T-cell (primary cell): ENCODE results near the gene NHSL1. TPM values are rescaled to one million over a fixed set of nuclear protein-coding genes. Genes with fewer than 3 reads are reported as not detected.

ENCODE experiments used
- ATAC-seq, 4 experiments: fragments of 200-7000 bp in 3 of 4; fragments of 150-1000 bp in 1 of 4; cut with Tn5 transposase; replicated peaks in 1 of 4; 1 replicate in 3 of 4; 2 replicates in 1 of 4; pipeline ENCODE4 v1.10.0; 2021; ENCODE audit warnings: moderate library complexity in 3 of 4, mild to moderate bottlenecking in 2 of 4, moderate number of reproducible peaks in 1 of 4
- CTCF ChIA-PET, 2 donors: fragments of 300-600 bp; sonication (Branson Sonifier 250); formaldehyde crosslinking; loops; one replicate each; lab custom pipeline; 2022; ENCODE audit warnings: antibody characterized with exemption in 2 of 2; lab: Charles Lee
- POLR2A ChIA-PET, 2 donors: fragments of 300-600 bp; sonication (Branson Sonifier 250); formaldehyde crosslinking; loops; one replicate each; lab custom pipeline; 2022; ENCODE audit warnings: antibody characterized with exemption in 2 of 2; lab: Charles Lee
- DNase-seq, 35 experiments: peaks; one replicate each; pipeline versions ENCODE4 v3.0.0 to v3.0.0-alpha.2; 2013 to 2023
- H3K27ac ChIP-seq: one replicate; pipeline ENCODE4 v1.5.1; 2013; ENCODE audit warnings: low read length
- H3K27me3 ChIP-seq, 2 experiments: replicated peaks in 1 of 2; 1 replicate in 1 of 2; 2 replicates in 1 of 2; pipeline versions ENCODE4 v1.6.1 to v1.7.0; 2013; ENCODE audit warnings: low read length in 1 of 2, mixed read lengths in 1 of 2; ENCODE audit not compliant: control insufficient read depth in 2 of 2, insufficient read depth in 2 of 2; ENCODE audit errors: extremely low read depth in 1 of 2
- H3K36me3 ChIP-seq, 2 donors: 1 replicate in 1 of 2; 2 replicates in 1 of 2; pipeline versions ENCODE4 v1.6.1 to v1.7.0; 2013; ENCODE audit warnings: low read length in 1 of 2; ENCODE audit not compliant: control insufficient read depth in 2 of 2, insufficient read depth in 1 of 2; ENCODE audit errors: extremely low read depth in 1 of 2
- H3K4me1 ChIP-seq, 2 experiments: 1 replicate in 1 of 2; 2 replicates in 1 of 2; pipeline versions ENCODE4 v1.6.1 to v1.7.0; 2013; ENCODE audit warnings: low read length in 2 of 2, mixed read lengths in 1 of 2; ENCODE audit not compliant: insufficient read depth in 2 of 2, control insufficient read depth in 1 of 2; ENCODE audit errors: extremely low read depth in 1 of 2
- H3K4me3 ChIP-seq, 2 donors: 1 replicate in 1 of 2; 2 replicates in 1 of 2; pipeline versions ENCODE4 v1.5.1 to v1.7.0; 2013; ENCODE audit warnings: mild to moderate bottlenecking in 2 of 2, low read length in 1 of 2, moderate library complexity in 1 of 2; ENCODE audit not compliant: control insufficient read depth in 1 of 2; ENCODE audit errors: extremely low read depth in 1 of 2
- H3K9me3 ChIP-seq: 2 replicates; pipeline ENCODE4 v1.7.0; 2013
- H3K27ac Mint-ChIP-seq, 2 donors: one replicate each; pipeline ENCODE4 v1.8.0; 2020 to 2021; ENCODE audit warnings: mild to moderate bottlenecking in 2 of 2, mixed read lengths in 2 of 2
- H3K27me3 Mint-ChIP-seq, 2 donors: one replicate each; pipeline ENCODE4 v1.8.0; 2021 to 2022; ENCODE audit warnings: mixed read lengths in 2 of 2
- H3K36me3 Mint-ChIP-seq: one replicate; pipeline ENCODE4 v1.8.0; 2021; ENCODE audit warnings: mixed read lengths
- H3K4me1 Mint-ChIP-seq, 3 donors: one replicate each; pipeline ENCODE4 v1.8.0; 2020 to 2022; ENCODE audit warnings: mixed read lengths in 3 of 3, mild to moderate bottlenecking in 1 of 3
- H3K4me3 Mint-ChIP-seq, 3 donors: one replicate each; pipeline ENCODE4 v1.8.0; 2020 to 2022; ENCODE audit warnings: mild to moderate bottlenecking in 3 of 3, mixed read lengths in 3 of 3, moderate library complexity in 3 of 3
- H3K9me3 Mint-ChIP-seq, 3 donors: one replicate each; pipeline ENCODE4 v1.8.0; 2020 to 2022; ENCODE audit warnings: mixed read lengths in 3 of 3
- WGBS: methylation state at CpG from one replicate; pipeline ENCODE4 v1.1.5; 2013; ENCODE audit warnings: missing lambda C conversion rate; ENCODE audit not compliant: insufficient coverage; 5-methylcytosine and 5-hydroxymethylcytosine counted together
- total RNA-seq, 35 experiments: library from RNA in 6 of 35; stranded (reverse) in 6 of 35; fragments of 120-200 nt in 1 of 35; gene quantifications; one replicate each; pipeline versions ENCODE4 v1.2.1 to v1.2.4 and lab custom pipeline; 2013 to 2026

Gene NHSL1
- total RNA-seq, 5 donors from 2014 or later (not counting 1 experiment from before 2014, with no cell fraction given), result 0.08 to 0.64 (median 0.46) TPM

GRCh38 chr6:138493413-138493812, 5.9 kb downstream of the NHSL1 start:
- Histone ChIP-seq H3K27me3 (no peaks in the 10 kb centered on the region), H3K27ac (no peak overlapping the region), H3K4me1 (no peaks in the 10 kb centered on the region), H3K36me3 (no peaks in the 10 kb centered on the region), H3K9me3 (no peaks in the 10 kb centered on the region), H3K4me3 (no peak overlapping the region)
- H3K27ac Mint-ChIP-seq, result no peak overlapping the region
- ATAC-seq (no peak), DNase-seq (no peak)
- WGBS, result 80% methylated on average over 1 of the region's 5 CpGs
- H3K4me3 Mint-ChIP-seq, result no peak overlapping the region
- no peaks in the 10 kb centered on the region for H3K4me1 Mint-ChIP-seq
- CTCF ChIA-PET, result interaction anchor here in 1 of 2 donors (1.5 kb wide), 1 partner anchor 15 kb away, joined by 3 read pairs; no protein-coding TSS in a partner anchor
- POLR2A ChIA-PET, result no interaction called here
- H3K36me3 Mint-ChIP-seq, result no peaks in the 10 kb centered on the region
- peaks cover 5 to 7% of the 10 kb centered on the region in 2 donors for H3K27me3 Mint-ChIP-seq
- no peaks in the 10 kb centered on the region for H3K9me3 Mint-ChIP-seq

GRCh38 chr6:138492871-138493270, 6.4 kb downstream of the NHSL1 start:
- Mint-ChIP-seq H3K27ac (no peak overlapping the region), H3K4me3 (no peak overlapping the region), H3K9me3 (no peaks in the 10 kb centered on the region), H3K36me3 (no peaks in the 10 kb centered on the region), H3K27me3 (peaks cover 0 to 3% of the 10 kb centered on the region in 2 donors), H3K4me1 (no peaks in the 10 kb centered on the region)
- Histone ChIP-seq H3K27me3 (no peaks in the 10 kb centered on the region), H3K4me3 (no peak overlapping the region), H3K4me1 (no peaks in the 10 kb centered on the region), H3K9me3 (no peaks in the 10 kb centered on the region), H3K36me3 (no peaks in the 10 kb centered on the region), H3K27ac (no peak overlapping the region)
- WGBS, result no CpG with 5 or more reads among the region's 2 CpGs
- no peak for ATAC-seq
- ChIA-PET CTCF (interaction anchor here in 1 of 2 donors (1.5 kb wide), 1 partner anchor 16 kb away, joined by 3 read pairs; no protein-coding TSS in a partner anchor), POLR2A (no interaction called here)
- no peak for DNase-seq

GRCh38 chr6:138492113-138492512, 7.2 kb downstream of the NHSL1 start:
- H3K27ac ChIP-seq, result no peak overlapping the region
- CTCF ChIA-PET, result interaction anchor here in 1 of 2 donors (1.5 kb wide), 1 partner anchor 17 kb away, joined by 3 read pairs; no protein-coding TSS in a partner anchor
- ATAC-seq (no peak), DNase-seq (no peak)
- Mint-ChIP-seq H3K4me1 (no peaks in the 10 kb centered on the region), H3K9me3 (no peaks in the 10 kb centered on the region), H3K27me3 (no peaks in the 10 kb centered on the region), H3K4me3 (no peak overlapping the region), H3K27ac (no peak overlapping the region), H3K36me3 (no peaks in the 10 kb centered on the region)
- H3K4me1 ChIP-seq, result no peaks in the 10 kb centered on the region
- POLR2A ChIA-PET, result no interaction called here
- no peaks in the 10 kb centered on the region for H3K9me3 ChIP-seq
- no peaks in the 10 kb centered on the region for H3K36me3 ChIP-seq
- no peak overlapping the region for H3K4me3 ChIP-seq
- H3K27me3 ChIP-seq, result no peaks in the 10 kb centered on the region
- WGBS, result 100% methylated on average over 1 of the region's 4 CpGs

- Histone ChIP-seq H3K27me3 (no peaks in the 10 kb centered on the region), H3K9me3 (no peaks in the 10 kb centered on the region), H3K36me3 (no peaks in the 10 kb centered on the region), H3K4me3 (no peak overlapping the region), H3K4me1 (no peaks in the 10 kb centered on the region), H3K27ac (no peak overlapping the region)
- H3K36me3 Mint-ChIP-seq, result no peaks in the 10 kb centered on the region
- H3K9me3 Mint-ChIP-seq, result no peaks in the 10 kb centered on the region
- peaks cover 2 to 8% of the 10 kb centered on the region in 2 donors for H3K27me3 Mint-ChIP-seq
- H3K4me3 Mint-ChIP-seq, result no peak overlapping the region
- ChIA-PET POLR2A (no interaction called here), CTCF (no interaction called here)
- 83% methylated on average over 1 of the region's 1 CpG for WGBS
- ATAC-seq (no peak), DNase-seq (no peak)
- no peak overlapping the region for H3K27ac Mint-ChIP-seq
- H3K4me1 Mint-ChIP-seq, result no peaks in the 10 kb centered on the region
These were observed 8.3 kb downstream of the NHSL1 start for GRCh38 chr6:138491017-138491416.

- H3K4me1 Mint-ChIP-seq, result no peaks in the 10 kb centered on the region
- Histone ChIP-seq H3K27ac (no peak overlapping the region), H3K27me3 (no peaks in the 10 kb centered on the region), H3K4me3 (no peak overlapping the region), H3K4me1 (no peaks in the 10 kb centered on the region), H3K36me3 (no peaks in the 10 kb centered on the region), H3K9me3 (no peaks in the 10 kb centered on the region)
- H3K9me3 Mint-ChIP-seq, result no peaks in the 10 kb centered on the region
- DNase-seq, result no peak
- no CpG with 5 or more reads among the region's 2 CpGs for WGBS
- H3K4me3 Mint-ChIP-seq, result no peak overlapping the region
- H3K27ac Mint-ChIP-seq, result no peak overlapping the region
- no peak for ATAC-seq
- CTCF ChIA-PET, result no interaction called here
- H3K36me3 Mint-ChIP-seq, result no peaks in the 10 kb centered on the region
- POLR2A ChIA-PET, result no interaction called here
- peaks cover 2 to 8% of the 10 kb centered on the region in 2 donors for H3K27me3 Mint-ChIP-seq
These were observed 9.4 kb downstream of the NHSL1 start for GRCh38 chr6:138489846-138490245.

- H3K4me1 Mint-ChIP-seq, result no peaks in the 10 kb centered on the region
- no peak for DNase-seq
- H3K4me3 ChIP-seq, result no peak overlapping the region
- CTCF ChIA-PET, result interaction anchor here in 1 of 2 donors (1.0 to 1.5 kb wide), 2 partner anchors 19 to 58 kb away, joined by 3 to 4 read pairs; no protein-coding TSS in a partner anchor
- no peaks in the 10 kb centered on the region for H3K9me3 Mint-ChIP-seq
- POLR2A ChIA-PET, result no interaction called here
- no peak overlapping the region for H3K4me3 Mint-ChIP-seq
- H3K27me3 Mint-ChIP-seq, result peaks cover 2 to 8% of the 10 kb centered on the region in 2 donors
- no peaks in the 10 kb centered on the region for H3K27me3 ChIP-seq
- no peak overlapping the region for H3K27ac Mint-ChIP-seq
- WGBS, result 92% methylated on average over 5 of the region's 6 CpGs
- ATAC-seq, result no peak
- no peaks in the 10 kb centered on the region for H3K9me3 ChIP-seq
- no peaks in the 10 kb centered on the region for H3K36me3 Mint-ChIP-seq
- no peaks in the 10 kb centered on the region for H3K36me3 ChIP-seq
- H3K4me1 ChIP-seq, result no peaks in the 10 kb centered on the region
- H3K27ac ChIP-seq, result no peak overlapping the region
These were observed 12.1 kb downstream of the NHSL1 start for GRCh38 chr6:138487102-138487604.
